NCI-H510A (cell line): ENCODE results near the gene SEZ6L2.
A peak's percentile ranks its signal among the peaks of the same experiment; 100 is the strongest.
"Not testable (repeated sequence)": the region's sequence is repeated elsewhere in the genome, so short reads cannot be mapped to it uniquely, and the experiment has no call there.

ENCODE experiments used
- DNase-seq: peaks from one replicate; lab custom pipeline; 2025; lab: John Stamatoyannopoulos, UW

Gene SEZ6L2

GRCh38 chr16:29857133-29857760 is 42.1 kb downstream of the SEZ6L2 start:
- DNase-seq = no peak

GRCh38 chr16:29854520-29855100 is 44.7 kb downstream of the SEZ6L2 start:
- DNase-seq = no peak

- no peak for DNase-seq
Measured at GRCh38 chr16:29852654-29853053, 46.7 kb downstream of the SEZ6L2 start.

GRCh38 chr16:29850998-29851397 is 48.4 kb downstream of the SEZ6L2 start:
- no peak for DNase-seq

- DNase-seq = no peak
Measured at GRCh38 chr16:29849505-29849904, 49.8 kb downstream of the SEZ6L2 start.

- peak; percentile 29 for DNase-seq
Measured at GRCh38 chr16:29848420-29849297, 50.7 kb downstream of the SEZ6L2 start.

- no peak for DNase-seq
Measured at GRCh38 chr16:29845656-29846055, 53.7 kb downstream of the SEZ6L2 start.

GRCh38 chr16:29844575-29845331 is 54.6 kb downstream of the SEZ6L2 start:
- DNase-seq = no peak

GRCh38 chr16:29843931-29844330 is 55.4 kb downstream of the SEZ6L2 start:
- DNase-seq = no peak

GRCh38 chr16:29842732-29843346 is 56.5 kb downstream of the SEZ6L2 start:
- no peak for DNase-seq

GRCh38 chr16:29841631-29842030 is 57.7 kb downstream of the SEZ6L2 start:
- no peak for DNase-seq

- DNase-seq = no peak
Measured at GRCh38 chr16:29840240-29840639, 59.1 kb downstream of the SEZ6L2 start.

- DNase-seq = no peak
Measured at GRCh38 chr16:29839822-29840221, 59.5 kb downstream of the SEZ6L2 start.

GRCh38 chr16:29837841-29838240 is 61.5 kb downstream of the SEZ6L2 start:
- no peak for DNase-seq

GRCh38 chr16:29836623-29837022 is 62.7 kb downstream of the SEZ6L2 start:
- DNase-seq = no peak

- no peak for DNase-seq
Measured at GRCh38 chr16:29835926-29836325, 63.4 kb downstream of the SEZ6L2 start.

GRCh38 chr16:29834079-29834478 is 65.3 kb downstream of the SEZ6L2 start:
- DNase-seq = no peak

- DNase-seq = not testable (repeated sequence)
Measured at GRCh38 chr16:29833219-29833618, 66.1 kb downstream of the SEZ6L2 start.

- DNase-seq = no peak
Measured at GRCh38 chr16:29831490-29831889, 67.9 kb downstream of the SEZ6L2 start.

- no peak for DNase-seq
Measured at GRCh38 chr16:29830774-29831173, 68.6 kb downstream of the SEZ6L2 start.

GRCh38 chr16:29826342-29826695 is 73.0 kb downstream of the SEZ6L2 start:
- DNase-seq = no peak
